Hepatocyte (in vitro differentiated cells): ENCODE measurements around the gene CDC42BPG.

ENCODE experiments used
- CTCF ChIP-seq: fragments of 200-600 bp; sonication (generic); IDR thresholded peaks from 2 replicates; pipeline ENCODE4 v1.5.1; 2016; ENCODE audit warnings: antibody characterized with exemption, mild to moderate bottlenecking; ENCODE audit not compliant: poor library complexity
- EZH2 ChIP-seq: fragments of 200-600 bp; sonication (generic); IDR thresholded peaks from 2 replicates; pipeline ENCODE4 v1.6.1; 2016; ENCODE audit warnings: antibody characterized with exemption, mild to moderate bottlenecking, borderline replicate concordance
- EZH2phosphoT487 ChIP-seq: fragments of 200-600 bp; sonication (generic); IDR thresholded peaks from one replicate; pipeline ENCODE4 v1.6.1; 2018; ENCODE audit warnings: antibody characterized with exemption, mild to moderate bottlenecking, low read depth, moderate library complexity; ENCODE audit not compliant: unreplicated experiment, severe bottlenecking

- no peak for TF ChIP-seq EZH2
- no peak for TF ChIP-seq CTCF
- no peak for TF ChIP-seq EZH2phosphoT487
Observed at GRCh38 chr11:64870893-64871466, 26.5 kb upstream of the CDC42BPG start.
